T-cell (primary cell): ENCODE results near the gene RPL41. TPM values are rescaled to one million over a fixed set of nuclear protein-coding genes. Genes with fewer than 3 reads are reported as not detected.

Experiments used
- ATAC-seq, 4 experiments: fragments of 200-7000 bp in 3 of 4; fragments of 150-1000 bp in 1 of 4; cut with Tn5 transposase; replicated peaks in 1 of 4; 1 replicate in 3 of 4; 2 replicates in 1 of 4; pipeline ENCODE4 v1.10.0; 2021; ENCODE audit warnings: moderate library complexity in 3 of 4, mild to moderate bottlenecking in 2 of 4, moderate number of reproducible peaks in 1 of 4
- CTCF ChIA-PET, 2 donors: fragments of 300-600 bp; sonication (Branson Sonifier 250); formaldehyde crosslinking; loops; one replicate each; lab custom pipeline; 2022; ENCODE audit warnings: antibody characterized with exemption in 2 of 2; lab: Charles Lee
- POLR2A ChIA-PET, 2 donors: fragments of 300-600 bp; sonication (Branson Sonifier 250); formaldehyde crosslinking; loops; one replicate each; lab custom pipeline; 2022; ENCODE audit warnings: antibody characterized with exemption in 2 of 2; lab: Charles Lee
- DNase-seq, 35 experiments: peaks; one replicate each; pipeline versions ENCODE4 v3.0.0 to v3.0.0-alpha.2; 2013 to 2023
- H3K27ac ChIP-seq: one replicate; pipeline ENCODE4 v1.5.1; 2013; ENCODE audit warnings: low read length
- H3K27me3 ChIP-seq, 2 experiments: replicated peaks in 1 of 2; 1 replicate in 1 of 2; 2 replicates in 1 of 2; pipeline versions ENCODE4 v1.6.1 to v1.7.0; 2013; ENCODE audit warnings: low read length in 1 of 2, mixed read lengths in 1 of 2; ENCODE audit not compliant: control insufficient read depth in 2 of 2, insufficient read depth in 2 of 2; ENCODE audit errors: extremely low read depth in 1 of 2
- H3K36me3 ChIP-seq, 2 donors: 1 replicate in 1 of 2; 2 replicates in 1 of 2; pipeline versions ENCODE4 v1.6.1 to v1.7.0; 2013; ENCODE audit warnings: low read length in 1 of 2; ENCODE audit not compliant: control insufficient read depth in 2 of 2, insufficient read depth in 1 of 2; ENCODE audit errors: extremely low read depth in 1 of 2
- H3K4me1 ChIP-seq, 2 experiments: 1 replicate in 1 of 2; 2 replicates in 1 of 2; pipeline versions ENCODE4 v1.6.1 to v1.7.0; 2013; ENCODE audit warnings: low read length in 2 of 2, mixed read lengths in 1 of 2; ENCODE audit not compliant: insufficient read depth in 2 of 2, control insufficient read depth in 1 of 2; ENCODE audit errors: extremely low read depth in 1 of 2
- H3K4me3 ChIP-seq, 2 donors: 1 replicate in 1 of 2; 2 replicates in 1 of 2; pipeline versions ENCODE4 v1.5.1 to v1.7.0; 2013; ENCODE audit warnings: mild to moderate bottlenecking in 2 of 2, low read length in 1 of 2, moderate library complexity in 1 of 2; ENCODE audit not compliant: control insufficient read depth in 1 of 2; ENCODE audit errors: extremely low read depth in 1 of 2
- H3K9me3 ChIP-seq: 2 replicates; pipeline ENCODE4 v1.7.0; 2013
- H3K27ac Mint-ChIP-seq, 2 donors: one replicate each; pipeline ENCODE4 v1.8.0; 2020 to 2021; ENCODE audit warnings: mild to moderate bottlenecking in 2 of 2, mixed read lengths in 2 of 2
- H3K27me3 Mint-ChIP-seq, 2 donors: one replicate each; pipeline ENCODE4 v1.8.0; 2021 to 2022; ENCODE audit warnings: mixed read lengths in 2 of 2
- H3K36me3 Mint-ChIP-seq: one replicate; pipeline ENCODE4 v1.8.0; 2021; ENCODE audit warnings: mixed read lengths
- H3K4me1 Mint-ChIP-seq, 3 donors: one replicate each; pipeline ENCODE4 v1.8.0; 2020 to 2022; ENCODE audit warnings: mixed read lengths in 3 of 3, mild to moderate bottlenecking in 1 of 3
- H3K4me3 Mint-ChIP-seq, 3 donors: one replicate each; pipeline ENCODE4 v1.8.0; 2020 to 2022; ENCODE audit warnings: mild to moderate bottlenecking in 3 of 3, mixed read lengths in 3 of 3, moderate library complexity in 3 of 3
- H3K9me3 Mint-ChIP-seq, 3 donors: one replicate each; pipeline ENCODE4 v1.8.0; 2020 to 2022; ENCODE audit warnings: mixed read lengths in 3 of 3
- WGBS: methylation state at CpG from one replicate; pipeline ENCODE4 v1.1.5; 2013; ENCODE audit warnings: missing lambda C conversion rate; ENCODE audit not compliant: insufficient coverage; 5-methylcytosine and 5-hydroxymethylcytosine counted together
- total RNA-seq, 35 experiments: library from RNA in 6 of 35; stranded (reverse) in 6 of 35; fragments of 120-200 nt in 1 of 35; gene quantifications; one replicate each; pipeline versions ENCODE4 v1.2.1 to v1.2.4 and lab custom pipeline; 2013 to 2026

RPL41 gene
- total RNA-seq, 5 donors from 2014 or later (not counting 1 experiment from before 2014, with no cell fraction given): 4,612 to 5,648 (median 5,133) TPM

- H3K4me1 Mint-ChIP-seq: peaks cover 38 to 42% (median 39%) of the 10 kb centered on the region in 3 donors
- peaks cover 5 to 80% of the 10 kb centered on the region in 2 donors for H3K36me3 ChIP-seq
These were observed 46.2 kb downstream of the RPL41 start for GRCh38 chr12:56162468-56163290.

GRCh38 chr12:56163533-56164344, 47.3 kb downstream of the RPL41 start:
- H3K9me3 Mint-ChIP-seq: no peaks in the 10 kb centered on the region
- peaks cover 5 to 89% of the 10 kb centered on the region in 2 donors for H3K36me3 ChIP-seq

More at GRCh38 chr12:56162468-56163290, 46.2 kb downstream of the RPL41 start:
- ATAC-seq (no peak), DNase-seq (no peak)
- Histone ChIP-seq H3K27ac (no peak overlapping the region), H3K4me3 (no peak overlapping the region), H3K27me3 (no peaks in the 10 kb centered on the region), H3K9me3 (no peaks in the 10 kb centered on the region), H3K4me1 (peaks cover 18 to 41% of the 10 kb centered on the region in 2 experiments)
- ChIA-PET CTCF (interaction anchor here in 1 of 2 donors (0.6 to 1.1 kb wide), 11 partner anchors 18 to 421 kb away, joined by 3 to 4 read pairs (median 3); partner anchors contain the start of genes ESYT1, RAB5B and SMARCC2), POLR2A (interaction anchor here (0.5 to 1.2 kb wide), 8 partner anchors 10 to 973 kb away, joined by 3 to 6 read pairs (median 4); partner anchors contain the start of genes RPL41 (in 1 of the 2) and ZC3H10 (in 1 of the 2))
- Mint-ChIP-seq H3K9me3 (no peaks in the 10 kb centered on the region), H3K27ac (peak overlapping the region; percentile 31 to 71), H3K4me3 (no peak overlapping the region), H3K36me3 (peaks cover 48% of the 10 kb centered on the region), H3K27me3 (no peaks in the 10 kb centered on the region)
- 83% methylated on average over 6 of the region's 11 CpGs for WGBS

DNA sequence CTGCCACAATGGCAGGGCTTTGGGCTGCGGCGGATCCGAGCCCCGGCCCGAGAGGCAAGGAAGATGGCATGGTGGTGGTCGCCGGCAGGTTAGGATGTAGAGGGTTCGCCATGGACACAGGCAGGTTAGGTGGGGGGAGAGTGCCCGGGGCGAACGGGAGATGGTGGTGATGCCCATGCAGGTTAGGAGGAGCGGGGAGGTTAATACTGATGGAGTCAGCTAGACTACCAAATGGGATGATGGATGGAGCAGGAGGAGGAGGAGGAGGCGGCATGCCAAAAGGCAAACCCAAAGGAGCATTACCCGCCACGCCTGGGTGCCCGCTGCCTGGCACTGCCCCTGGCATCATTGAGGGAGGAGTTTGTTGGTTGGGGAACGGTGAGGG, 47.9 kb downstream of the RPL41 start:
- POLR2A ChIA-PET: no interaction called here
- Histone ChIP-seq H3K36me3 (peaks cover 7 to 94% of the 10 kb centered on the region in 2 donors), H3K4me1 (peaks cover 18 to 33% of the 10 kb centered on the region in 2 experiments), H3K27ac (no peak overlapping the region), H3K27me3 (no peaks in the 10 kb centered on the region), H3K4me3 (no peak overlapping the region), H3K9me3 (no peaks in the 10 kb centered on the region)
- Mint-ChIP-seq H3K4me1 (peaks cover 23 to 33% (median 32%) of the 10 kb centered on the region in 3 donors), H3K36me3 (peaks cover 51% of the 10 kb centered on the region), H3K27me3 (no peaks in the 10 kb centered on the region), H3K27ac (no peak overlapping the region), H3K4me3 (no peak overlapping the region), H3K9me3 (no peaks in the 10 kb centered on the region)
- ATAC-seq: no peak
- no peak for DNase-seq
- over 99% methylated on average over 11 of the region's 17 CpGs for WGBS
- CTCF ChIA-PET: interaction anchor here in 1 of 2 donors (1.7 kb wide), 1 partner anchor 24 kb away, joined by 4 read pairs; no protein-coding TSS in a partner anchor

More at GRCh38 chr12:56163533-56164344, 47.3 kb downstream of the RPL41 start:
- POLR2A ChIA-PET: interaction anchor here in 1 of 2 donors (0.8 kb wide), 1 partner anchor 30 kb away, joined by 6 read pairs; no protein-coding TSS in a partner anchor
- WGBS: 70% methylated on average over 3 of the region's 11 CpGs
- Histone ChIP-seq H3K27ac (no peak overlapping the region), H3K4me1 (peaks cover 18 to 39% of the 10 kb centered on the region in 2 experiments), H3K9me3 (no peaks in the 10 kb centered on the region), H3K4me3 (no peak overlapping the region), H3K27me3 (no peaks in the 10 kb centered on the region)
- Mint-ChIP-seq H3K4me1 (peaks cover 29 to 39% (median 38%) of the 10 kb centered on the region in 3 donors), H3K36me3 (peaks cover 51% of the 10 kb centered on the region), H3K4me3 (no peak overlapping the region), H3K27ac (peak overlapping the region; percentile 28 to 63), H3K27me3 (no peaks in the 10 kb centered on the region)
- DNase-seq: no peak
- CTCF ChIA-PET: interaction anchor here in 1 of 2 donors (0.6 to 1.1 kb wide), 4 partner anchors 17 to 190 kb away, joined by 3 read pairs; partner anchors contain the start of genes RAB5B and SMARCC2
- ATAC-seq: no peak

DNA sequence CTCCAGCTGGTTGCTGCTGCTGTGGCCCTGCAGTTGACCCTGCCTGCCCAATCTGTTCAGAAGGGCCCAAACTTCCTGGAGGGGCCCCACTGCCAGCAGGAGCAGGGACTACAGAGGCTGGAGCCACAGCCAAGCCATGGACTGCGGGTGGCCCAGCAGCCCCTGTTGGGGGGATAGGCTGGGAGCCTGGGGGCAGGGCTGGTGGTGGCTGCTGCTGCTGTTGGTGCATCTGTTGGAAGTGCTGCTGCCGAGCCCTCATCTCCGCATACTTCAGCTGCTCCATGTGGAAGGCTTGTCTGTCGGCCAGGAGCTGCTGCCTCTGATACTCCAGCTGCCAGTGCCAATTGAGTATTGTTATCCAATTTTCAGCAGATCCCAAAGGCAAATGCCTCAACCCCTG, 48.9 kb downstream of the RPL41 start:
- Histone ChIP-seq H3K9me3 (no peaks in the 10 kb centered on the region), H3K4me3 (no peak overlapping the region), H3K27ac (no peak overlapping the region), H3K27me3 (no peaks in the 10 kb centered on the region), H3K4me1 (peaks cover 9 to 22% of the 10 kb centered on the region in 2 experiments), H3K36me3 (peaks cover 7 to 94% of the 10 kb centered on the region in 2 donors)
- Mint-ChIP-seq H3K4me3 (no peak overlapping the region), H3K4me1 (peaks cover 13 to 23% (median 22%) of the 10 kb centered on the region in 3 donors), H3K9me3 (no peaks in the 10 kb centered on the region), H3K27ac (peak overlapping the region; percentile 18 to 23), H3K36me3 (peaks cover 50% of the 10 kb centered on the region), H3K27me3 (no peaks in the 10 kb centered on the region)
- POLR2A ChIA-PET: no interaction called here
- 94% methylated on average over 4 of the region's 4 CpGs for WGBS
- ATAC-seq (no peak), DNase-seq (no peak)
- CTCF ChIA-PET: interaction anchor here in 1 of 2 donors (1.7 kb wide), 1 partner anchor 23 kb away, joined by 4 read pairs; no protein-coding TSS in a partner anchor

Other genes starting within 250 kb of the RPL41 start
- gene PYM1, start 188.7 kb upstream of the RPL41 start, total RNA-seq: 10 to 100 TPM; 21.7 to 40.9 (median 30.7) TPM
- gene DGKA, start 185.5 kb upstream of the RPL41 start, total RNA-seq: 1,000 to 10,000 TPM in 4 of 5 donors, 100 to 1,000 TPM in 1; 896 to 1,314 (median 1,231) TPM
- gene PMEL, start 150.6 kb upstream of the RPL41 start, total RNA-seq: under 1 TPM in 1 of 5 donors, not detected in 4; 0.20 TPM
- 10 to 100 TPM; 17.8 to 32.3 (median 23.3) TPM for gene CDK2, start 149.8 kb upstream of the RPL41 start, total RNA-seq
- 10 to 100 TPM; 58.6 to 99.8 (median 85.7) TPM for gene RAB5B, start 142.6 kb upstream of the RPL41 start, total RNA-seq
- gene SUOX, start 119.4 kb upstream of the RPL41 start, total RNA-seq: 1 to 10 TPM; 2.6 to 7.3 (median 3.2) TPM
- gene IKZF4, start 95.6 kb upstream of the RPL41 start, total RNA-seq: 10 to 100 TPM in 3 of 5 donors, 1 to 10 TPM in 2; 6.1 to 14.9 (median 13.2) TPM
- 100 to 1,000 TPM in 1 of 5 donors, 10 to 100 TPM in 4; 30.3 to 141 (median 49.9) TPM for gene RPS26, start 74.7 kb upstream of the RPL41 start, total RNA-seq
- gene ERBB3, start 36.5 kb upstream of the RPL41 start, total RNA-seq: 10 to 100 TPM in 1 of 5 donors, 1 to 10 TPM in 3, under 1 TPM in 1; 0.93 to 24.0 (median 8.2) TPM
- 100 to 1,000 TPM in 3 of 5 donors, 10 to 100 TPM in 2; 67.5 to 113 (median 104) TPM for gene PA2G4, start 12.1 kb upstream of the RPL41 start, total RNA-seq
- gene ZC3H10, start 1.6 kb downstream of the RPL41 start, total RNA-seq: 10 to 100 TPM in 3 of 5 donors, 1 to 10 TPM in 2; 8.4 to 15.1 (median 11.4) TPM
- gene ESYT1, start 11.6 kb downstream of the RPL41 start, total RNA-seq: 100 to 1,000 TPM; 181 to 298 (median 276) TPM
- 10 to 100 TPM in 1 of 5 donors, 1 to 10 TPM in 4; 5.9 to 12.4 (median 7.7) TPM for gene MYL6B, start 36.0 kb downstream of the RPL41 start, total RNA-seq
- 100 to 1,000 TPM; 506 to 663 (median 569) TPM for gene MYL6, start 41.7 kb downstream of the RPL41 start, total RNA-seq
- gene SMARCC2, start 72.8 kb downstream of the RPL41 start, total RNA-seq: 100 to 1,000 TPM; 135 to 160 (median 159) TPM
- 10 to 100 TPM; 26.3 to 43.1 (median 39.4) TPM for gene RNF41, start 105.3 kb downstream of the RPL41 start, total RNA-seq
- 10 to 100 TPM; 11.8 to 19.1 (median 14.0) TPM for gene NABP2, start 107.7 kb downstream of the RPL41 start, total RNA-seq
- gene SLC39A5, start 113.4 kb downstream of the RPL41 start, total RNA-seq: 1 to 10 TPM in 1 of 5 donors, under 1 TPM in 2, not detected in 2; 0.57 to 1.4 (median 0.58) TPM
- gene ANKRD52, start 141.8 kb downstream of the RPL41 start, total RNA-seq: 10 to 100 TPM; 35.8 to 51.0 (median 43.1) TPM
- gene COQ10A, start 150.3 kb downstream of the RPL41 start, total RNA-seq: 10 to 100 TPM; 29.9 to 38.4 (median 31.9) TPM
- gene CS, start 183.7 kb downstream of the RPL41 start, total RNA-seq: 100 to 1,000 TPM; 135 to 166 (median 159) TPM
- gene CNPY2, start 199.4 kb downstream of the RPL41 start, total RNA-seq: 10 to 100 TPM; 52.9 to 92.8 (median 90.8) TPM
- 100 to 1,000 TPM; 126 to 187 (median 164) TPM for gene PAN2, start 217.4 kb downstream of the RPL41 start, total RNA-seq
- gene IL23A, start 222.3 kb downstream of the RPL41 start, total RNA-seq: 10 to 100 TPM; 16.3 to 29.9 (median 27.6) TPM
- 100 to 1,000 TPM; 117 to 187 (median 162) TPM for gene STAT2, start 243.5 kb downstream of the RPL41 start, total RNA-seq
- gene APOF, start 246.2 kb downstream of the RPL41 start, total RNA-seq: not detected